HG03565 (cell line): ENCODE results near the gene PLCL2.

Source experiments
- ATAC-seq: cut with Tn5 transposase; IDR thresholded peaks from one replicate; pipeline ENCODE4 v1.9.1; 2021; ENCODE audit warnings: mild to moderate bottlenecking, moderate library complexity; ENCODE audit not compliant: unreplicated experiment

PLCL2 gene

DNA sequence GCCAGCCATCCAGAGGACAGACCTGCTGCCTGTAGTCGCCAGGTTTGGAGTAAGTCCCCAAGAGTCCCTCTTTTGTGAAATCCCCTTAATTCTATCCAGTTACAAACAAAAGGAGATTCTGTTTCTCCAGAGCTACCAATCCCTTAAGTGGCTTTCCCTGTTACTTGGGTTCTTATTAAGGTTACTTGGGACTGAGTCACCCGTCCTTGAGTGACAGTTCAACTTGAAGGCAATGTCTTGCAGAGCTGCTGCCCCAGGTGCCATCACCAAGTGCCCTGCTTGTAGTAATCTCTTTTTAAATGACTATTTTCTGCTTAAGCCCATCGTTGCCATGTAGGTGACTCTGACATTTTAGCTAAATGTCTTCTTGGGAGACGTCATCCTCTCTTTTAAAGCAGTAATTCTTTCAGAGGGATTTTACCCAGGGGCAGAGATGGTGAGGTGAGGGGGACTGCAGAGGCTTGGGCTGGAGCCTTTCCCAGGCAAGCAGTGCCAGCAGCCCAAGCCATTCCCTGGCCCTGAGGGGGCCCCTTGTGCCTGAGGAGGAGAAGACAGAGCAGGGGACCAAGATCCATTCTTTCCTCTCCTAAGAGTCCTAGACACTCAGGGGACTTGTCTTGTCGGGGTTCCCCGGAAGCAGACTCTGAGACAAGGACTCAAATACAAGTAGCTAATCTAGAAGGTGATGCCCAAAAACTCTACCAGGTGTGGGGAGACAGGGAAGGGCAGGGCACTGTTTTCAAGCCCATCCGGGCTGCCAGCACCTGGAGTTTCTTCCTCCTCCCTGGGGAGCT lies 253.7 kb downstream of the PLCL2 start:
- ATAC-seq, result no peak
